Stimulated activated CD4-positive, alpha-beta T cell treated with anti-CD3 and anti-CD28 coated beads, Interleukin-2, amount 100 ng/mL, for 24 hours (primary cell): ENCODE measurements around the gene CHST4.
"Not testable (repeated sequence)": the region's sequence is repeated elsewhere in the genome, so short reads cannot be mapped to it uniquely, and the experiment has no call there.

ENCODE experiments used
- DNase-seq, 2 donors: peaks; one replicate each; pipeline ENCODE4 v3.0.0-alpha.2; 2020

Gene CHST4

DNA sequence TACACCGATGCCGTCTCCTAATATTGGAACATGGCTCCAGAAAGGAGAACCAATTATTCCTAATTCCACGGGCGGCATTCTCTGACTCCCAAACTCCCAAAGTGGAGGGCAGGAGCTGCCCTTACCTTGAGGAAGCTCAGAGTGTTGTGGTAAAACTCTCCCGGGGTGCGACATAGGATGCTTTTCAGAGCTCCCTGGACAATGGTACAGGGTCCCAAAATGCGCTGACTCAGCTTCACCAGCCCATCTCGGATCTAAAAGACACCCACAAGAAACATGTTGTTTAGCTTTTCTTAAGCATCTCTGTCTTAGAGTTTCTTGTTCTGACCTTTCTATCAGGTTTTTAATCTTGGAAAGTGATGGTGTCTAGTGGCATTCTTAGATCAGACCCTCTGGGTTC, 43.9 kb downstream of the CHST4 start:
- no peak for DNase-seq

DNA sequence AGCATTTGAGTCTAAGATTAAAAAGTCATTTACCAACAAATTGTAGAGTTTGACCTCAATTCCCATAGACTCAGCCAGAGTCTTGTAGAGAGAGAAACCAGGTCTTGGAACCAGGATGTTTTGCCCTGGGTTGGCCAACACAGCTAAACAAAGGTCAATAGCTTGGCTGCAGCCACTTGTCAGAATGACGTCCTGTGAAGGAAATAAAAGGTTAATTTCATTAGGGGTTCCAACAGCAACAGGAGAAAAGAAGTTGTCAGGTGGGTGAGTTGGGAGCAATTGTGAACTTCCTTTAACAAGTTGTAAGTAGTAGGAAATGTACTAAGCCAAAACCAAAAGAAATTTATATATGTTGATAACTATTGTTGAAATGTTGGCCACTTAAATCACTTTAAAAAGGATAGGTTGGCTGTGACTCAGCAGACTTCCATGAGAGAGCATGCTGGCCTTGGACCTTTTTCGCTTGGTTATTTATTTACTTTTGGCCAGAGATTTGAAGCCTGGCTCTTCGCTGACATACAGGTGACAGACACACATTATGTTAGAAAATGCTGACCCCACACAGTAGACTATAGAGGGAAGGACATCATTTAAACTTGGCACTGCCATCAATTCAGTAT, 46.4 kb downstream of the CHST4 start:
- DNase-seq = no peak

DNA sequence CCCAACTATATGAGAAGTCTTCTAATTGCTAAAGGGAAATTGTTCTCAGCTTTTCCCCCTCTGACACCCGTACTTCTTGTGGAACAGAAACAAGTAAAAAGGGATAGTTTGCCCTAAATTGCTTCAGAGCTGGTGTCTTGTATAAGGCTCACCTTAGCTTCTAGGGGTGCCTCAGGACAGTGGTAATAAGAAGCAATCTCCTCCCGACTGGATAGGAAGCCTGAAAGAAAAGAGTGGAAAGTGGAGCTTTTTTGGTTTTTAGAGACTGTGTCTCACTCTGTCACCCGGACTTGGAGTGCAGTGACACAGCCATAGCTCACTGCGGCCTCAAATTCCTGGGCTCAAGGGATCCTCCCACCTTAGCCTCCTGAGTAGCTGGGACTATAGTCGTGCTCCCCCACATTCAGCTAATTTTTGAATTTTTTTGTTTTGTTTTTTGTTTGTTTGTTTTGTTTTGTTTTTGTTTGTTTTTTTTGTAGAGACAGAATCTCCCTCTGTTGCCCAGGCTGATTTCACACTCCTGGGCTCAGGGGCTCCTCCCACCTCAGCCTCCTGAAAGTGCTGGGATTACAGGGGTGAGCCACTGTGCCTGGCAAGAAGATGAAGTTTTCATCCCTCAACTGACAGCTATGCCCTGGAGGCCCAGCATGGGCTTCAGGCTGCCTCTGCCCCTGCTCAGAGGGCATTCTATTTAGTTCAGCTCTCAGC, 47.3 kb downstream of the CHST4 start:
- no peak for DNase-seq

DNA sequence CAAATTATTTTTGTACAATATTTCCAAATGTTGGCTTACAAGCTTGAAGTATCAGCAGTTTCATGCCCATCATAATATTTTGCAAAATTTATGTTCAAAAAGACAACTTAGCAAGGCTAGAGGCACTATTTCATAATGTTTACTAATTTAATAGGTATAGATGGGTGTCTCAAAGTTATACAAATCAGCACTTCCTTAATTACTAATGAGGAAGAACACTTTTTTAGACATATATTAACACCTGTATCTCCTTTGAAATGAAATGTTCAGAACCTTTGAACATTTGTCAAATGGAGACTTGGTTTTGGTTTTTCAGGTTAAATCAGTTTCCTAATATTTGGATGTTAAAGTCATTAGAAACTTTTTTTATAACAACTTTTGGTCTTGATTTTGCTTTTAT, 48.5 kb downstream of the CHST4 start:
- DNase-seq = no peak

DNA sequence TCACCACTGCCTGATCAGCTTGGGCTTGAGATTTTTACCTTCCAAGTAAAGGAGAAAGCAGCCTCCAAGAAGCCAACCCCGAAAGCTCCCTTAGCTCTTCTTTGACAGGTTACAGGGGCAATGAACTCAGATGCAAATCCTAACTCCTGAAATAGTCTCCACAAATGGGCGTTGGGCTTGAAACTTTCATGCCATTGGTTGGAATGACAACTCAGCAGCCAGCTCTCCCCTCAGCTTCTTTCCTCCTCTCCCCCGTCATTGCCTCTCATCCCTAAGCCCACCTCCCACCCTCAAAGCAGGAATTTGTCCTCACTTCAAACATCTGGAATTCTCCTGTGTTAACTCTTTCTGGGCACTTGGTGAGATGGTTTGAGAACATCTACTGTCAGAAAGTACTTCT, 50.7 kb downstream of the CHST4 start, which contains the start of gene TAT:
Gene TAT (minus strand): TSS at position 122 of the 400 bp plus-strand sequence. CDS start 677 bp downstream, outside the sequence.
- DNase-seq = no peak

DNA sequence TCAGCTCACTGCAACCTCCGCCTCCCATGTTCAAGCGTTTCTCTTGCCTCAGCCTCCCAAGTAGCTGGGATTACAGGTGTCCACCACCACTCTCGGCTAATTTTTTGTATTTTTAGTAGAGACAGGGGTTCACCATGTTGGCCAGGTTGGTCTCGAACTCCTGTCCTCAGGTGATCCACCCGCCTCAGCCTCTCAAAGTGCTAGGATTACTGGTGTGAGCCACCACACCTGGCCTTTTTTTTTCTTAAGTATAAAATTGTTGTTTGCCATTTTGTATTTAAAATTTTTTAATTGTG, 56.3 kb downstream of the CHST4 start:
- DNase-seq = not testable (repeated sequence)

DNA sequence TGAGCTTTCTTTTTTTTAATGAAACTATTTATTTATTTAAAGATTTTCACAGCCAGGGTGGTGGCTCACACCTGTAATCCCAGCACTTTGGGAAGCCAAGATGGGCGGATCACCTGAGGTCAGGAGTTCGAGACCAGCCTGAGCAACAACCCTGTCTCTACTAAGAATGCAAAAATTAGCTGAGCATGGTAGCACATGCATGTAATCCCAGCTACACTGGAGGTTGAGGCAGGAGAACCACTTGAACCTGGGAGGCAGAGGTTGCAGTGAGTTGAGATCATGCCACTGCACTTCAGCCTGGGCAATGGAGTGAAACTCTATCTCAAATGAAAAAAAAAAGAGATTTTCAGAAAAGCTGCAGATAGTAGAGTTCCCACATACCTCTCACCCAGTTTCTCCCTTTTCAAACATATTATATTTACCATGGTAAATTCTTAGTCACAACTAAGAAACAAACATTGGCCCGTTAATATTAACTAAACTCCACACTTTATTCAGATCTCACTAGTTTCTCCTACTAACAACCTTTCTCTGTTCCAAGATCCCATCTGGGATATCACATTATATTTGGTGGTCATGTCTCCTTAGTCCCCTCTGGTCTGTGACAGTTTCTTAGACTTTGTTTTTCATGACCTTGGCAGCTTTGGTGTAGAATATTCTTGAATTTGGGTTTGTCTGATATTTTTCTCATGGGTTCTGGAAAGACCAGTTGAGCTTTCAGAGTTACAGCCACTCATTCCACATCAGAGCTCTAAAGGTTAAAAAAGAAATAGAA, 58.5 kb downstream of the CHST4 start:
- DNase-seq = no peak

DNA sequence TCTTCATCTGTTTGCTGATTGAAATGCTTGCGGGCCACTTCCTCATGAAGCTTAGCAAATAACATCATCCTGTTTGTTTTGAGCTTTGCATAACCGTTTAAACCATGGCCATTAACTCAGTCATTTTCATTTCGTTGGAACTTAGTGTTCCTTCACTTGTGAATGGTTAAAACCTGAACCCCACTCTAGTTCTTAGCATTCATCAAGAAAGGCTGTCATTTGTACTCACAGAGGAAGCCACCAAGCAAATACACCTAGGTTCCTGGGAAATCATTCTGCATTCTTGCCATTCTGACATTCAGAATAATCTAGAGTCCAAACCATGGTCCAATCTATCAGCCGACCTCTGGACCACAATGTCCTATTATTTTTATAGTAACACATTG, 59.1 kb downstream of the CHST4 start:
- no peak for DNase-seq
